ENCODE measurements around the gene DHCR24.
A peak's percentile ranks its signal among the peaks of the same experiment; 100 is the strongest.

The DHCR24 gene

DNA sequence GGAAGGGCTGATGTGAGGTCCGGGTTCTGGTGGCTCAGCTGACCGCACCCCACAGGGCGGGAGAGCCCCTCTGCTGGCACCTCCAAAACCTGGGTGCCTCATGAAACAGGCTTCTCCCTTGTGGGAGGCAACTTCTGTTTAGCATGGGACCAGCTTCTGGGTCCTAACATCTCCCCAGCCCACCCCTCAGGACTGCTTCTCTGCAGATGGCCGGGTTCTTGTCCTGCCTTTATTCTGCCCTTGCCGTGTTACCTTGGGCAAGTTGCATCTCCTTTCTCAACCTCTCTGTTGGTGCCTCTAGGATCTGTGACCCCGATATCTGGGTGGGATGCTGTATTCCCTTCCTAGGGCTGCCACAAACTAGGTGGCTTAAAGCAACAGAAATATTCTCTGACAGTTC is 70.9 kb downstream of the DHCR24 start:
- no peak for DNase-seq (ENCODE audit: low spot score)

DNA sequence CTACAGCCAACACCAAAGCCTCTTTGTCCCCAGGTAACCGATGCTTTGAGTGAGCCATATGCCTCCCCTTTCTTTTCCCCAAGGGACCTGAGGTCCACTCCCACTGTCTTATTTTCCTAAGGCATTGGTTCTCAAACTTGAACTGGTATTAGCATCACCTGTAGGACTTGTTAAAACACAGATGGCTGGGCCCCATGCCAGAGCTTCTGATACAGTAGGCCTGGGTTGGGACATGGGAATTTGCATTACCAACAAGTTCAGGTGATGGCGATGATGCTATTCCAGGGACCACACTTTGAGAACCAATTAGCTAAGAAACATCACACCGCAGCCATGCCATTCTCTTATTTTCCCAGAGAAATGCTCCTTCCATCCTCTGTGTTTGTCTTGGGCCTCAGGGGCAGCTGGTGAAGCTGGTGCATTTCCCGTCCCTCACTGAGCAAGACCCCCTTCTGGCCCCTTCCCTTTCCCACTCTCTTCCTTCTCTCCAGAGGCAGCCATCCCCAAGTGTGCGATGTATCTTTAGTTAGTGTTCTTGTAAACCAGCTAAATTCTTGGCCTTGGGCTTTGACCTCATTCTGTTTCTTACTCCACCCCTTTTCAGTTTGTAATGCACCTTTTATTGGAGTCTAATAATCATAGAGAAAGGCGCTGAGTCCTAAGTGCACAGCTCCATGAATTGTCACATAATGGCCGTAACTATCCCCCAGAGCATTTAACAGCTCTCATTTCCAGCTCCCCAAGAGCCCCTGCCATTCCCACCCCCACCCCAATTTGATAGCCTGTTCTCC is 71.7 kb downstream of the DHCR24 start:
- DNase-seq (ENCODE audit: low spot score), result no peak

DNA sequence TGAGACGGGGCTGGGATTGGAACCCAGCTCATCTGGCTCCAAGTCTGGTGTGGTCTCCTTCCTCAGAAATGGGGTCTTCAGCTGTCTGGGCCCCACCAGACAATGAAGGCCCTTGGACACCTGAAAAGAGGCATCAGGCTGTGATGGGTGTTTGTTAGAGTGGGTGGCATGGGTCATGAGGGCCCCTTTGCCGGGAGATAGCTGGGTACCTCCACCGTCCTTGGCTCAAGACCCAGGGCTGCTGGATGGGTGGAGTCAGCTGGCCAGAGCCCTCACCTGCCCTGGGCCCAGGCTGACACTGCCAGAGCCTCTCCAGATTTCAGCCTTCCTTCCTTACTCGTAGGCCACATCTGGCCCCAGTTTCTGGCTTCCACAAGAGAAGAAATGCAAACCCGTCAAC is 72.4 kb downstream of the DHCR24 start:
- DNase-seq (ENCODE audit: low spot score), result no peak

GRCh38 chr1:54814126-54814498 is 72.9 kb downstream of the DHCR24 start:
- no peak for DNase-seq (ENCODE audit: low spot score)

DNA sequence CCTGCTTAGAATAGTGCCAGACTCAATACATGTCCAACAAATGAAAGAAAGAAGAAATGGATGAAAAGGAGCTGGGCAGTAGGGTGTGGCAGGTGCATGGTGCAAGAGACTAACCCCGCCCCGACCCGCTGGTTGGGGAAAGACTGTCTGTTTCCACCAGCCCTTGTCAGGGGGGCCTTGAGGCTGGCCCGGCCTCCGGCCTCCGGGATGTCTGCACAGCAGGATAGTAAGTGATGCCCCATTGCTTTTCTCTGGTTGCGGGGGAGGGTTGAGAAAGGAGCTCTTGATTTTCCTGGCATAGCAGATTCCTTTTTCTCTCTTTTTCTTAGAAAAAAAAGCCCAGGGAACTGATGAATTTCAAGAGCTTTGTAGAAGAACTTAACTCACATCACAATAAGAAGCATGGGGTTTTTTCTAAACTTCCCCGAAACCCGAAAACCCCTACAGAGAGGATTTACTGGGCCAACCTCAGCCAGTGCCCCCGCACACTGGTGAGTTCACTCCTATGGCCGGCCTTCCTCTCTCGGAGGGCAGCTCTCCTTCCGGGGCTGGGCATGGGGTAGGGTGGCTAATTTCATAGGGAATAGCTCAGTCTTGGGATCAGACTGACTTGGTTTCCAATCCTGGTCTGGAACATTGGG is 73.4 kb downstream of the DHCR24 start:
- DNase-seq (ENCODE audit: low spot score), result no peak

DNA sequence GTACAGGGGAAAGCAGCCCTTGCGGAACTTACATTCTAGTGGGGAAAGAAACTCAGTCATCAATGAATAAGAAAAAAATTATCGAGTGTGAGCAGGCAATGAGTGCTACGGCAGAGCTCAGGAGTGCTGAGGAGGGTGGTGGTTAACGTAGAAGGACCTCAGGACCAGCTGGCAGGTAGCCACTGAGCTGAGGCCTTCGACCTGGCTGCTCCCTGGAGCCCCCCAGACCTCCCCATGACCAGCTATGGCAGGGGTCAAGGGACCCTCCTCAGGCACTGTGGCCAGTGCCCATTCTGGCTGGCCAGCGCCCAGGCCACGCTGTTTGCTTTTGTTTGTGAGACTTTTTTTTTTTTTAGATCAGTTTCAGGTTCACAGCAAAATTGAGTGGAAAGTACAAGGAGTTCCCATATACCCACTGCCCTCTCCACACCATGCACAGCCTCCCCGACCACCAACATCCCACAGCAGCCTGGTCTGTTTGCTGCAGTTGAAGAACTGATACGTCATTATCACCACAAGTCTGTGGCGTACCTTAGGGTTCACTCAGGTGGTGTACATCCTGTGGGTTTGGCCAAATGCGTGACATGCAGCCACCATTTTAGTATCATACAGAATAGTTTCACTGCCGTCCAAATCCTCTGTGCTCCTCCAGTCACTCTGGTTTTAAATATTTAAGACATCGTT is 74.1 kb downstream of the DHCR24 start:
- DNase-seq (ENCODE audit: low spot score), result no peak

GRCh38 chr1:54811739-54812655 is 75.0 kb downstream of the DHCR24 start:
- no peak for DNase-seq (ENCODE audit: low spot score)

GRCh38 chr1:54811066-54811465 is 75.9 kb downstream of the DHCR24 start:
- DNase-seq (ENCODE audit: low spot score), result no peak

DNA sequence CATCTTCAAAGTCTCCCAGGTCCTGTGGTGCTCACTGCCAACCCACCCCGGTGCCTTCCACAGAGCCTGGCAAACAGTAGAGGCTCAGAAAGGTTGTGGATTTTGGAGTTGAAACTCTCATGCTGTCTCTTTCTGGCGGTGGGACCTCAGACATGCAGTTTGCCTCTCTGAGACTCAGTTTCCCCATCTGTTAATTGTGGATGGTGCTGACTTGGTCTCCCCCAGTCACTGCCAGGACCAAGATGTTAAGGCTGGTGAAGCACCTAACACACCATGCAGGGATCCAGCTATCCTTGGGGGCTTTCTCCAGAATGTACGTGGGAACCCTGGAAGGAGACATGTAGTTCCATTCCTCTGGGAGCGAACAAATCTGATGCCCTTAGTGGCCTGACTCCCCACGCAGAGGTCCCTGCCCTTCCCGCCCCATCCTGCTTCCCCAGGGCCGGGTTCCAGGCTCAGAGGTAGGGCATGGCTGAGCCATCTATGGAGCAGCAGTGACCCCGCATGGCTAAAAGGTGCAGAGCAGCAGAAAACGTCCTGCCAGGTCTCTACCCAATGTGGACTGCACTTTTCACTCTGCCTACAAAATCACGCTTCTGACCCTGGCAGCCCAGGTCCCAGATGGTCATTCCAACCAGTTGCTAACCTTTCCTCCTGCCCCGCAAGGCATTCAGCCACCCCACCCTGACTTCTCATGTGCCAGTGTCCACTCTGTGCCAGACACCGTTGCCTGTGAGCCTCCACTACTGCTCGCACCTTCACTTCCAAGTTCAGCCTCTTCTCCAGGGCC is 76.6 kb downstream of the DHCR24 start:
- DNase-seq (ENCODE audit: low spot score), result peak; percentile 72

DNA sequence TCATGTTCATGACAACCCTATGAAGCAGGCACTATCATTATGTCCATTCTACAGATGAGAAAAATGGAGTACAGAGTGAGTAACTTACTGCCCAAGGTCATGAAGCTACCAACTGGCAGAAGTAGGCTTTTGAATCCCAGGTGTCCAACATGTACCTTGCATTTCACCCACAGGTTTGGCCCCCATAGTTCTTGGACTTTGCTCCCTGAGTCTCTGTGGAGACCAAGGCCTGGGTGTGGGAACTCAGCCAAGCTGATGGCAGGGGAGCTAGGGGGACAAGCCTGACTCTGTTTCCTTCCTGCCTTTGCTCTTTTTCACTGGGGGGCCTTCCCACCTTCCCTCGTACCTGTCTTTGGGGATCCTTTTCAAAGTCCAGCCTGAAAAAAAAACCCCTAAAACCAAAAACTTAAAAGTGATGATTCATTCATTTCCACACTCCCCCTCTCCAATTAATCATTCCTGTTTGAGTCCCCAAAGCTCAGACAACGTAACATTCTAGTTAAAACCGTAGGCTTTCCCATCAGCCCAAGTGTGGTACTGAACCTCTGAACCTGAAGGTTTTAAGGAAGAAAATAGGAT is 77.4 kb downstream of the DHCR24 start:
- DNase-seq (ENCODE audit: low spot score), result no peak

GRCh38 chr1:54808443-54809207 is 78.4 kb downstream of the DHCR24 start:
- no peak for DNase-seq (ENCODE audit: low spot score)

GRCh38 chr1:54807756-54808155 is 79.2 kb downstream of the DHCR24 start:
- DNase-seq (ENCODE audit: low spot score), result no peak

GRCh38 chr1:54806931-54807611 is 79.9 kb downstream of the DHCR24 start:
- peak; percentile 37 for DNase-seq (ENCODE audit: low spot score)

DNA sequence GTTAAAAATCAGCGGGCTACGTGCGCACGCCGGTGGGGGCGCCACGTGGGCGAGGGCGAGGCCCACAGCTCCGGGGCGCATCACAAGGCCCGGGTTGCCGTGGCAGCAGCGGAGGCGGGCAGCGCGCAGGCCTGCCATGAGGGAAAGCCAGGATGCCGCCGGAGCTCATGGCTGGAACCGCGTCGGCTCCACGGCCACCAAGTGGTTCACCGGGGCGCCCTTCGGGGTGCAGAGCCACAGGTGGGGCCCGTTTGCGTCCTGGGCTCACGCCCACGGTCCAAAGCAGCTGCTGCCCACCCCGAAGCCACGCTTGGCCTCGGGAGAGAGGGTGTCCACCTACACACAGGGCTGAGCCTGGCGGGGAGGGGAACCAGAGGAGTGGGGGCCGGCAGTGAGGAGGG is 81.0 kb downstream of the DHCR24 start:
- DNase-seq (ENCODE audit: low spot score), result no peak

GRCh38 chr1:54805466-54805865 is 81.5 kb downstream of the DHCR24 start:
- no peak for DNase-seq (ENCODE audit: low spot score)

GRCh38 chr1:54804471-54805132 is 82.4 kb downstream of the DHCR24 start:
- peak; percentile 54 for DNase-seq (ENCODE audit: low spot score)

DNA sequence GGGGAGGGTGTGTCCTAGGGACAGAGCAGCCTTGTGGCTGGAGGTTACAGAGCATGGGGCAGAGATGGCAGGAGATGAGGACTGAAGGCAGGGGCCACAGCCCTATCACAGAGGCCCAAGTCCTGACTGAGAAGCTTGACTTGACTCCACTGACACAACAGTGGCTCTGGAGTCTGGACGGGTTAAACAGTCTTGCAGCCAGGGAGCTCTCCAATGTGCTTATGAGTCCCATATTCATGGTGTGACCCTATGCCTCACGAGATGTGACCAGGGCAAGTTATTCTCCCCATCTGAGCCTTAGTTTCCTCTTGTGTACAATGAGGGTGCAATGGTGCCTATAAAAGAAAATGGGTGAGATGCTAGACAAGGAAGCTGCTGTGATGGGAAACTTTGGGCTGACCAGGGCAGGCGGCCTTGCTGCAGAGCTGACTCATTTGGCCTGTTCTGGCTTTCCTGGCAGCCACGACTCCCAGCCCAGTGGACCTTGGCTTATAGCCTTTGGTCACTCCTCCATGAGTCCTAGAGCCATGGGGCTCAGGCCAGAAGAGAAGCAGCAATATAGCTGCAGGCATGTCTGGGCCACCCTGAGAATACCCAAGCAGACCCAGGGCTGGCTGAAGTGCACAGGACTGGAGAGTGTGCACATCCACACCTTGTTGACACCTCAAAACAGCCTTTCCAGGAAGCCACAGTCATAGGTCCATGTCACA is 83.1 kb downstream of the DHCR24 start:
- DNase-seq (ENCODE audit: low spot score), result peak; percentile 50

Measured in activated CD4-positive, alpha-beta T cell treated with anti-CD3 and anti-CD28 coated beads, Interleukin-2, Interleukin-4, amounts not matched to agents 100 ng/mL and 50 ng/mL, durations not matched to agents 16 hours and 8 hours (primary cell).